ENCODE results near the gene FHOD1.

DNA sequence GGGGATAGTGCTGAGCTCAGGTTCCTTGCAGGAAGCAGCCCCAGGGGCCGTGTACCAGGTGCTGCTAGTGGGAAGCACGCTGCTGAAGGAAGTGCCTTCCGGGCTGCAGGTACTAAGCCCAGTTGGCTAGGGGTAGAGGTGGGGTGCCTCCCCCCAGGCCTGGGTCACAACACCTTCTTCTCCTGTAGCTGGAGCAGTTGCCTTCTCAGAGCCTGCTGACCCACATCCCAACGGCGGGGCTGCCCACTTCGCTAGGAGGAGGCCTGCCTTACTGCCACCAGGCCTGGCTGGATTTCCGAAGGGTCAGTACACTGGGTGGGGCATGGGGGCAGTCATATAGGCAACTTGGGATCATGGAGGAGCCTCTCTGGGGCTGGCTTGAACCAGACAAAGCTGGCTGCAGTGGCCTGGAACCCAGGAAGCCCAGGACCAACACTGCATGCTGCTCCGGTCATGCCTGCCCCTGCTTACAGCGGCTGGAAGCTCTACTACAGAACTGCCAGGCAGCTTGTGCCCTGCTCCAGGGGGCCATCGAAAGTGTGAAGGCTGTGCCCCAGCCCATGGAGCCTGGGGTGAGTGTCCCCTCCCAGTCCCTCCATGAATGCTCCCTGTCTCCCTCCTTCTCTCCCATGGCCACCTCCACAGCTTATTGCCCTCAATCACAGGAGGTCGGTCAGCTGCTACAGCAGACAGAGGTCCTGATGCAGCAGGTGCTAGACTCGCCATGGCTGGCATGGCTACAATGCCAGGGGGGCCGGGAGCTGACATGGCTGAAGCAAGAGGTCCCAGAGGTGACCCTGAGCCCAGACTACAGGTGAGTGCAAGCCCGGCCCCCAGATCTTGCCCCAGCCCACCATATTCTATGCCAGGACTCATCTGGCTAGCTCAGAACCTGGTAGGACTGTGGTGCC, 34.5 kb upstream of the FHOD1 start:
- TF ChIP-seq CTCF (IDR thresholded peaks at IDR 0.05) = no peak
- TF ChIP-seq EP300 (IDR thresholded peaks at IDR 0.05) = no peak
- no peak for TF ChIP-seq POLR2A (IDR thresholded peaks at IDR 0.05)

Data from suprapubic skin (tissue), 3 donors.